ENCODE measurements around the gene GALR3. TPM values are rescaled to one million over a fixed set of nuclear protein-coding genes. Genes with fewer than 3 reads are reported as not detected.
A peak's percentile ranks its signal among the peaks of the same experiment; 100 is the strongest.

GALR3 gene
- total RNA-seq, 6 experiments from 2014 or later = not detected

GRCh38 chr22:37804881-37805809 is 18.0 kb upstream of the GALR3 start:
- Mint-ChIP-seq H3K36me3 (ENCODE audit: low read depth) (no peaks in the 10 kb centered on the region; the same call in 1 of the 2 replicates), H3K4me1 (ENCODE audit: low read depth) (peaks cover 48% of the 10 kb centered on the region), H3K27me3 (ENCODE audit: insufficient read depth) (peaks cover 5% of the 10 kb centered on the region), H3K4me3 (peak overlapping the region; percentile 91), H3K27ac (peak overlapping the region; percentile 84), H3K9me3 (no peaks in the 10 kb centered on the region)
- peak; percentile 85 for DNase-seq
- TF ChIP-seq CTCF (IDR thresholded peaks at IDR 0.05) = no peak

GRCh38 chr22:37805810-37806277 is 17.3 kb upstream of the GALR3 start:
- Mint-ChIP-seq H3K4me3 (peak overlapping the region; percentile 91), H3K4me1 (ENCODE audit: low read depth) (peaks cover 48% of the 10 kb centered on the region), H3K27me3 (ENCODE audit: insufficient read depth) (peaks cover 5% of the 10 kb centered on the region), H3K9me3 (no peaks in the 10 kb centered on the region), H3K36me3 (ENCODE audit: low read depth) (no peaks in the 10 kb centered on the region; the same call in 1 of the 2 replicates), H3K27ac (peak overlapping the region; percentile 84)
- DNase-seq = no peak
- TF ChIP-seq CTCF (IDR thresholded peaks at IDR 0.05) = no peak; the same call in 1 of the 2 replicates

GRCh38 chr22:37806409-37807333 is 16.5 kb upstream of the GALR3 start:
- Mint-ChIP-seq H3K4me3 (peak overlapping the region; percentile 91), H3K9me3 (no peaks in the 10 kb centered on the region), H3K27ac (peak overlapping the region; percentile 84), H3K27me3 (ENCODE audit: insufficient read depth) (peaks cover 5% of the 10 kb centered on the region), H3K4me1 (ENCODE audit: low read depth) (peaks cover 48% of the 10 kb centered on the region), H3K36me3 (ENCODE audit: low read depth) (no peaks in the 10 kb centered on the region; the same call in 1 of the 2 replicates)
- peak; percentile 9 for TF ChIP-seq CTCF (IDR thresholded peaks at IDR 0.05)
- peak; percentile 81 for DNase-seq

DNA sequence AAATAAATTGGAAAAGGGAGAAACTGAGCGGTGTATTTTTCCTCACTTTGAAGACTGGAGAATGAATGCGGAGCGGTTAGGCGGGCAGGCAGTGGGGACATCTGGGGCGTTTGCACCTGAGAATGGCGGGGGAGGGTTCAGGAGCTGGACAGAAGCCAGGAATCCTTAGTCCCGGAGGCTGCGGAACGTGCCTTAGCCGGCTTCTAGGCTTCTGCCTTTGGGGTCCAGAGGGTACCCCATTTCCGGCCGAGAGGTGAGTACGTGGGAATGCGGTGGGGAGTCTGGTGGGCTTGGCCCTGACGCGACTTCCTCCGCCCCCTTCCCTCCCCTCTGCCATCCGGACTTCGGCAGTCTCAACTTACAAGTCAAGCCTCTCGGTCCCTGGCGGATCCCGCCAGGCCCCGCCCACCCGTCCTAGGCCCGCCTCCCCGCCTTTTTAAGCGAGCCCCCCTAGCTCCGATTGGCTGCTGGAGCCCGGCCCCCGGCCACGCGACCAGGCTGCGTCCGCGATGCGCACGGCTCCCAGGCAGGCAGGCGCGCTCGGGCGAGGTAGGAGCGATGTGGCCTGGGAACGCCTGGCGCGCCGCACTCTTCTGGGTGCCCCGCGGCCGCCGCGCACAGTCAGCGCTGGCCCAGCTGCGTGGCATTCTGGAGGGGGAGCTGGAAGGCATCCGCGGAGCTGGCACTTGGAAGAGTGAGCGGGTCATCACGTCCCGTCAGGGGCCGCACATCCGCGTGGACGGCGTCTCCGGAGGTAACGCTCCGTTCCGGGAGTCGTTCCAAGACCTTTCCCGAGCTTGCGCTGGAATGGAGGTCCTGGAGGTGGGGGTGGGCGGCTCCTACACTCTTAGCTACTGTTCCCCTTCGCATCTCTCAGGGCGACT is 15.5 kb upstream of the GALR3 start, which contains the start of gene GCAT:
Gene GCAT (plus strand): TSS at position 525 of the 884 bp plus-strand sequence. CDS start 34 bp downstream, at position 559.
- H3K36me3 Mint-ChIP-seq (ENCODE audit: low read depth) = no peaks in the 10 kb centered on the region; the same call in 1 of the 2 replicates
- no peaks in the 10 kb centered on the region for H3K9me3 Mint-ChIP-seq
- H3K4me3 Mint-ChIP-seq = peak within 1 kb of the TSS; percentile 91
- H3K27me3 Mint-ChIP-seq (ENCODE audit: insufficient read depth) = peaks cover 5% of the 10 kb centered on the region
- no peak for TF ChIP-seq CTCF (IDR thresholded peaks at IDR 0.05)
- peak within 1 kb of the TSS; percentile 84 for H3K27ac Mint-ChIP-seq
- peaks cover 43% of the 10 kb centered on the region for H3K4me1 Mint-ChIP-seq (ENCODE audit: low read depth)
- peak; percentile 91 for DNase-seq

Data from HFFc6 (cell line).